Gastrocnemius medialis (tissue), 4 donors: ENCODE data around the gene DEK.

ENCODE experiments used
- CTCF ChIP-seq, 5 experiments: fragments of 450-650 bp in 3 of 5; fragments of 200-600 bp in 2 of 5; sonication (generic) in 2 of 5; IDR thresholded peaks in 4 of 5; conservative IDR thresholded peaks in 1 of 5; 1 replicate in 4 of 5; 2 replicates in 1 of 5; pipeline ENCODE4 v1.5.1; 2016 to 2019; ENCODE audit warnings: antibody characterized with exemption in 5 of 5, mild to moderate bottlenecking in 3 of 5, moderate library complexity in 3 of 5
- POLR2A ChIP-seq, 2 donors: fragments of 450-650 bp; IDR thresholded peaks; one replicate each; pipeline ENCODE4 v1.6.1; 2017; ENCODE audit warnings: antibody characterized with exemption in 2 of 2, mild to moderate bottlenecking in 2 of 2, moderate library complexity in 2 of 2

GRCh38 chr6:18284261-18284660 lies 19.9 kb upstream of the DEK start:
- TF ChIP-seq CTCF (IDR thresholded peaks at IDR 0.05 in 4 of 5, conservative IDR thresholded peaks at IDR 0.05 in 1 of 5) (no peak), POLR2A (IDR thresholded peaks at IDR 0.05) (no peak)
